ENCODE results near the gene S100A12.

S100A12 gene

DNA sequence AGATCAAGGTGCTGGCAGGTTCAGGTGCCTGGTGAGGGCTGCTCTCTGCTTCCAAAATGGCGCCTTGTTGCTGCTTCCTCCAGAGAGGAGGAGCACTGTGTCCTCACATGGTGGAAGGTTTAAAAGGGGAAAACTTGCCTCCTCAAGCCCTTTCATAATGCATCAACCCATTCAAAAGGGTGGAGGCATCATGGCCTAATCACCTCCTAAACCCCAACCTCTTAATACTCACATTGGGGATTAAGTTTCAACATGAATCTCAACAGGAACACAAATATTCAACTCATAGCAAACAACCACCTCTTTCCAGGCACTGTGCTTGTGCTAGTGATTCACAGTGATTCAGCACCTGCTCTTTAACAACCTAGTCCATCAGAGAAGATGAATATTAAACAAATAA, 4.2 kb downstream of the S100A12 start:
- Histone ChIP-seq H3K36me3 (ENCODE audit: control insufficient read depth, insufficient read depth, low read length) (no peaks in the 10 kb centered on the region), H3K9me3 (ENCODE audit: control insufficient read depth, low read length) (no peaks in the 10 kb centered on the region), H3K4me3 (ENCODE audit: insufficient read depth, low read depth, low read length, poor library complexity, severe bottlenecking) (no peak overlapping the region), H3K27ac (ENCODE audit: insufficient read depth, low read length, poor library complexity, severe bottlenecking) (no peak overlapping the region), H3K27me3 (replicated peaks; ENCODE audit: control insufficient read depth, insufficient read depth, low read length, poor library complexity, severe bottlenecking) (no peaks in the 10 kb centered on the region), H3K4me1 (ENCODE audit: control insufficient read depth, insufficient read depth, low read length, poor library complexity, severe bottlenecking) (no peaks in the 10 kb centered on the region)
- DNase-seq, result no peak

DNA sequence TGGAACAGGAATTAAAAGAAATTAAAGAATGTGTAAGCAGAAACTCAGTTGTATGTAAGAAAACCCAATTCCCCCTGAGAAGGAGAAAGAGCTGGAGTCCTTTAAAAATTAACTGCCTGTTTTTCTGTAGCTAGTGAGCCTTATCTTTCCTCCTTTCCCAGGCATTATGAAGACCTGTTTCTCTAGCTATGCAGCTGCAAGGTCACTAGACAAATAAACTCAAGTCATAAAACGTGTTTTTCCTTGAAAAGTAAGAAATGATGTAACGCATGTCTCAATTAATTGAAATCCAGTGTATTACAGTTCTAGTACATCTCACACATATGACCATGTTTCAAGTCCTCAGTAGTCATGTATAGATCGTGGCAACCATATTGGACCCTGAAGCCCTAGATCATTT, 5.3 kb downstream of the S100A12 start:
- Histone ChIP-seq H3K4me1 (ENCODE audit: control insufficient read depth, insufficient read depth, low read length, poor library complexity, severe bottlenecking) (no peaks in the 10 kb centered on the region), H3K27ac (ENCODE audit: insufficient read depth, low read length, poor library complexity, severe bottlenecking) (no peak overlapping the region), H3K4me3 (ENCODE audit: insufficient read depth, low read depth, low read length, poor library complexity, severe bottlenecking) (no peak overlapping the region), H3K9me3 (ENCODE audit: control insufficient read depth, low read length) (no peaks in the 10 kb centered on the region), H3K36me3 (ENCODE audit: control insufficient read depth, insufficient read depth, low read length) (no peaks in the 10 kb centered on the region), H3K27me3 (replicated peaks; ENCODE audit: control insufficient read depth, insufficient read depth, low read length, poor library complexity, severe bottlenecking) (no peaks in the 10 kb centered on the region)
- DNase-seq, result no peak

DNA sequence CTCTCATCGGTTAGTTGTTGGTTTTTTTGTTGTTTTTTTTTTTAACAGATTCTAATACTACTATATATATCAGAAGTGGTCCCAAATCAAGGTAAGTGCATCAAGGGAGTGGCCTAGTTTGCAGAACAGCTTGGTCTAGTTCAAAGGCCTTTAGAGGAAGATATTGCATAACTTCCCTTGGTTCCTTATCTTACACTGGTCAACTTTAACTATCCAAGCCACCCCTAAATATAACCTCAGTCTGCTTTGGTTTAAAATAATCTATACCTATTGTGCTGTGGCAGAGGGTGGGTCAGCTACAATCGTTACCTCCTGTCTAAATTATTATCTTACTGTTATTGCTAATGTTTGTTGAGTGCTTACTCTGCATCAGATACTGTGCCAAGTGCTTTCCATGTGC, 6.9 kb downstream of the S100A12 start:
- H3K4me3 ChIP-seq (ENCODE audit: insufficient read depth, low read depth, low read length, poor library complexity, severe bottlenecking), result no peak overlapping the region
- H3K9me3 ChIP-seq (ENCODE audit: control insufficient read depth, low read length), result no peaks in the 10 kb centered on the region

DNA sequence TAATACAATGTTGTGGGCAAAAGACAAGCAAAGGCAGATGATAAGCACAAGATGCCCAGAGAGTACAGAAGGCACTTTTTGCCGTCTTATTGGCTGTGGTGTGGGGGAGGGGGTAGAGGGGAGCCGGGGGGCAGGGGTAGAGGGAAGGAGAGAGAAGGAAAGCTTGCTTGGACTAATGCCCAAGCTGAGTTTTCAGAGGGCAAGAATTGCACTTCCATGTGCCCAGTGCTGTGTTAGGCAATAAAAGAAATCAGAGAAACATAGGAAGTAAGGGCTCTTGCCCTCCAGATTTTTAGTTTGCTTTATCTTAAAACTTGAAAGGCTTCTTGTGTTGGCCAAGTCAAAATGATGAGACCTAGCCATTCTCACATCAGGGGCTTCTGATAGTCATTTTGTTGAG, 8.3 kb downstream of the S100A12 start:
- Histone ChIP-seq H3K27ac (ENCODE audit: insufficient read depth, low read length, poor library complexity, severe bottlenecking) (no peak overlapping the region), H3K36me3 (ENCODE audit: control insufficient read depth, insufficient read depth, low read length) (no peaks in the 10 kb centered on the region), H3K4me3 (ENCODE audit: insufficient read depth, low read depth, low read length, poor library complexity, severe bottlenecking) (no peak overlapping the region), H3K9me3 (ENCODE audit: control insufficient read depth, low read length) (no peaks in the 10 kb centered on the region), H3K4me1 (ENCODE audit: control insufficient read depth, insufficient read depth, low read length, poor library complexity, severe bottlenecking) (no peaks in the 10 kb centered on the region), H3K27me3 (replicated peaks; ENCODE audit: control insufficient read depth, insufficient read depth, low read length, poor library complexity, severe bottlenecking) (no peaks in the 10 kb centered on the region)
- DNase-seq, result no peak

More for the DNA sequence above, 6.9 kb downstream of the S100A12 start:
- Histone ChIP-seq H3K36me3 (ENCODE audit: control insufficient read depth, insufficient read depth, low read length) (no peaks in the 10 kb centered on the region), H3K27ac (ENCODE audit: insufficient read depth, low read length, poor library complexity, severe bottlenecking) (no peak overlapping the region), H3K4me1 (ENCODE audit: control insufficient read depth, insufficient read depth, low read length, poor library complexity, severe bottlenecking) (no peaks in the 10 kb centered on the region), H3K27me3 (replicated peaks; ENCODE audit: control insufficient read depth, insufficient read depth, low read length, poor library complexity, severe bottlenecking) (no peaks in the 10 kb centered on the region)
- no peak for DNase-seq

DNA sequence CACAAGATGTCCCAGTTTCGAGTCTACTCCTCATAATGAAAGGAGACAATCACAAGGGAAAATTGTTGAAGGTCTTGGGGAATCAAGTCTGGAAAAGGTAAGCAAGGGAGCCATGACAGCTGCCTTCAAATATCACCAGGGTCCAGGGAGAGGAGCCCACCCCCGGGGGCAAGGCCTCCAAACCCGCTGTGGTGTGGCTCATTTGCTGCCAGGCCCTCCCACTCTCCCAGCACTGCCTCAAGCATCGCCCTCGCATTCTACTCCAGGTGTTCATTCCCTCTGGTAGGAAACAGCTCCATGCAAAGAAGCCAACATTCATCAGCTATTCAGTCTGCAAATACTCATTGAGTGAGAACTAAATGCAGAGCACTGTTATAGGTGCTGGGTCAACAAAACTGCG, 9.2 kb downstream of the S100A12 start:
- H3K4me1 ChIP-seq (ENCODE audit: control insufficient read depth, insufficient read depth, low read length, poor library complexity, severe bottlenecking), result no peaks in the 10 kb centered on the region
- no peak overlapping the region for H3K27ac ChIP-seq (ENCODE audit: insufficient read depth, low read length, poor library complexity, severe bottlenecking)
- no peaks in the 10 kb centered on the region for H3K27me3 ChIP-seq (replicated peaks; ENCODE audit: control insufficient read depth, insufficient read depth, low read length, poor library complexity, severe bottlenecking)
- no peaks in the 10 kb centered on the region for H3K9me3 ChIP-seq (ENCODE audit: control insufficient read depth, low read length)
- no peak for DNase-seq
- H3K4me3 ChIP-seq (ENCODE audit: insufficient read depth, low read depth, low read length, poor library complexity, severe bottlenecking), result no peak overlapping the region
- H3K36me3 ChIP-seq (ENCODE audit: control insufficient read depth, insufficient read depth, low read length), result no peaks in the 10 kb centered on the region

DNA sequence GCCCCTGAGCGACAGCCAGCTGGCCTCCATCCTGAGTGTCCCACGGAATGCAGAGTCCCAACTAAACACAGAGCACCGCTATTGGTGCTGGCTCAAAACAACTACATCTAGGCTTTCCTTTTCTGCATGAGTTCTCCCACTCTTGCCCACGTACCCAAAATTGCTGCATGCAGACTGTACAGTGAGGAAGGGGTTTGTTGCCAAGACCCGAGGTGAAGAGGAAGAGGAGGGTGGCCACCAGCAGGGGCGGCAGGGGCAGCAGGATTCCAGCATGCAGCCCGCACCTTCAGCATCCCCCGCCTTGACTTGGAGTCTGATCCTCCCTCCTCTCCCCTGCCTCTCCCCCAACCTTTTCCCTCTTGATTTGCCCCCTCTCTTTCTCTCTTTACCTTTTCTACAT, 9.7 kb downstream of the S100A12 start:
- Histone ChIP-seq H3K27ac (ENCODE audit: insufficient read depth, low read length, poor library complexity, severe bottlenecking) (no peak overlapping the region), H3K9me3 (ENCODE audit: control insufficient read depth, low read length) (no peaks in the 10 kb centered on the region), H3K27me3 (replicated peaks; ENCODE audit: control insufficient read depth, insufficient read depth, low read length, poor library complexity, severe bottlenecking) (no peaks in the 10 kb centered on the region), H3K4me1 (ENCODE audit: control insufficient read depth, insufficient read depth, low read length, poor library complexity, severe bottlenecking) (no peaks in the 10 kb centered on the region), H3K4me3 (ENCODE audit: insufficient read depth, low read depth, low read length, poor library complexity, severe bottlenecking) (no peak overlapping the region), H3K36me3 (ENCODE audit: control insufficient read depth, insufficient read depth, low read length) (no peaks in the 10 kb centered on the region)
- no peak for DNase-seq

DNA sequence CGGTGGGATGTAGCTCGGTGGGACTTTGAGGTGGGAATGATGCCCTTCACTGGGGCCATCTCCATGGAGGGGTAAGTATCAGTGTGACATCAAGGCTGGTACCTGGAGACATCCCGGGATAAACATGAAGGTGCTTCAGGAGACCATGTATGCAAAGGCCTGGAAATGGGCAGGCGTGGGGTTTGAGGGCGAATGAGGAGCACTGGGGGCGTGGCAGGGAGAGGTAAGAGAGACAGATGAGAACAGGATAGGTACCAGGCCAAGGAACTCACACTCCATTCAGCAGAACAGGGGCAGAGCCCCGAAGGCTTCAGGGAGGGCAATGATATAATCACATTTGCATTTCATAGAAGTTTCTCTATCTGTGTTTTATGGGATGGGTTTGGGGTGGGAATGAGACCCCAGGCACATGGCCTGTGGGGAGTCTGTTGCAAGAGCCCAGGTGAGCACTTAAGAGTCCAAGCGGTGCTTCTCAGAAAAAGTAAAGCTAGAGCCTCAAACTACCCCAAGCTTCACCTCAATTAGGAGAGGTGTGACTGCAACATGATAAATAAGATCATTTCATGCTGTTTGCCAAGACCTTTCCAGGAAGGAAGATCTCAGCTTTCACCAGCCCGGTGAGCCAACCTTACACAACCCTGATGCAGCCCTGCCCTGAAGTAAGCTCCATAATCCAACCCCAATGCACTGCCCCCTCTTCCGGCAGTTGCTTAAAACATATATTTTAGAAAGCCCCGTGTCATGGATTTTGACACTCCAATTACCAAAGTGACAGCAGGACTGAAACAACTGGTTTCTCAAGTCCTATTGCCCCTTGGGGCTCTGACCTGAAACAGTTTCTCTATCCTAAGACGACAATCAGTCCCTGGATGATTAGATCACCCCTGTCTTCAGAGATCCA, 10.4 kb downstream of the S100A12 start:
- no peak for DNase-seq
- Histone ChIP-seq H3K27ac (ENCODE audit: insufficient read depth, low read length, poor library complexity, severe bottlenecking) (no peak overlapping the region), H3K4me1 (ENCODE audit: control insufficient read depth, insufficient read depth, low read length, poor library complexity, severe bottlenecking) (no peaks in the 10 kb centered on the region)

DNA sequence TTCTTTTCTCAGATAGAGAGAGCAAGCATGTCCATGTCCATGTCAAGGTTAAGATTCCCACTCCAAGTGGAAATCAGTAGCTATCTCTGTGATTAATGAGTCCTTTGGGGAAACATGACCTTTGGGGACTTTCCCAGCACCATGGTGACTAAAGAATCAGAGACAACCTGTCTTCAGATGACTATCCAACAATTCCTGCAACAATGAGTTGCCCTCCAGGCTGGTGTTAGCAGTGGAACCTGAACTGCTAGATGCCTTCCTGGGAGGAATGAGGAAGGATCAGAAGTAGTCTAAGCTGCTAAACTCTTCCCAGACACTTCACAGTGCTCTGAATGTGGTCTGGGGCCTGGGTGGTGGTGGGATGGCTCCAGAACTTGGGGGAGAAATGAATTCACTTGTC, 11.3 kb downstream of the S100A12 start:
- Histone ChIP-seq H3K36me3 (ENCODE audit: control insufficient read depth, insufficient read depth, low read length) (no peaks in the 10 kb centered on the region), H3K4me3 (ENCODE audit: insufficient read depth, low read depth, low read length, poor library complexity, severe bottlenecking) (no peak overlapping the region), H3K27me3 (replicated peaks; ENCODE audit: control insufficient read depth, insufficient read depth, low read length, poor library complexity, severe bottlenecking) (no peaks in the 10 kb centered on the region), H3K9me3 (ENCODE audit: control insufficient read depth, low read length) (no peaks in the 10 kb centered on the region), H3K27ac (ENCODE audit: insufficient read depth, low read length, poor library complexity, severe bottlenecking) (no peak overlapping the region), H3K4me1 (ENCODE audit: control insufficient read depth, insufficient read depth, low read length, poor library complexity, severe bottlenecking) (no peaks in the 10 kb centered on the region)
- no peak for DNase-seq

More for the DNA sequence above, 10.4 kb downstream of the S100A12 start:
- H3K9me3 ChIP-seq (ENCODE audit: control insufficient read depth, low read length), result no peaks in the 10 kb centered on the region
- no peaks in the 10 kb centered on the region for H3K27me3 ChIP-seq (replicated peaks; ENCODE audit: control insufficient read depth, insufficient read depth, low read length, poor library complexity, severe bottlenecking)
- no peak overlapping the region for H3K4me3 ChIP-seq (ENCODE audit: insufficient read depth, low read depth, low read length, poor library complexity, severe bottlenecking)
- H3K36me3 ChIP-seq (ENCODE audit: control insufficient read depth, insufficient read depth, low read length), result no peaks in the 10 kb centered on the region

DNA sequence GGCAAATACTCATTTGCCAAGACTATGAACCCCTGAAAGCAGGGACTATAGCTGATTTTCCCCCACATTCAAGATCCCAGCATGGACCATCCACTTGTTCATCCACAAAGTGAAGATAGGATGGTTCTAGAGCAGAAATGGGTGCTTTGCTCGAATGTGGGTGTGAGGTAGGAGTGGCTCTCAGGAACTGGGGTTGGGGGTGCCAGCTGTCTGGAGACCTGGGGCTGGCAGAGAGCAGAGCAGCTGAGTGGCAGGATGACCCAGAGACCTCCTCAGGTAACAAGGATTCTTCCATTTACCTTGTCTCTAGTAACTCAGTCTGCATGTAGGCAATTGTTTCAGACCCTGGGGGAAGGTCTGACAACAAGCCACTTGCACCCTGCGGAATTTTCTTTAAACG, 11.8 kb downstream of the S100A12 start:
- no peaks in the 10 kb centered on the region for H3K36me3 ChIP-seq (ENCODE audit: control insufficient read depth, insufficient read depth, low read length)
- no peak overlapping the region for H3K27ac ChIP-seq (ENCODE audit: insufficient read depth, low read length, poor library complexity, severe bottlenecking)
- H3K4me1 ChIP-seq (ENCODE audit: control insufficient read depth, insufficient read depth, low read length, poor library complexity, severe bottlenecking), result no peaks in the 10 kb centered on the region
- no peaks in the 10 kb centered on the region for H3K9me3 ChIP-seq (ENCODE audit: control insufficient read depth, low read length)
- DNase-seq, result no peak
- H3K4me3 ChIP-seq (ENCODE audit: insufficient read depth, low read depth, low read length, poor library complexity, severe bottlenecking), result no peak overlapping the region
- H3K27me3 ChIP-seq (replicated peaks; ENCODE audit: control insufficient read depth, insufficient read depth, low read length, poor library complexity, severe bottlenecking), result no peaks in the 10 kb centered on the region

DNA sequence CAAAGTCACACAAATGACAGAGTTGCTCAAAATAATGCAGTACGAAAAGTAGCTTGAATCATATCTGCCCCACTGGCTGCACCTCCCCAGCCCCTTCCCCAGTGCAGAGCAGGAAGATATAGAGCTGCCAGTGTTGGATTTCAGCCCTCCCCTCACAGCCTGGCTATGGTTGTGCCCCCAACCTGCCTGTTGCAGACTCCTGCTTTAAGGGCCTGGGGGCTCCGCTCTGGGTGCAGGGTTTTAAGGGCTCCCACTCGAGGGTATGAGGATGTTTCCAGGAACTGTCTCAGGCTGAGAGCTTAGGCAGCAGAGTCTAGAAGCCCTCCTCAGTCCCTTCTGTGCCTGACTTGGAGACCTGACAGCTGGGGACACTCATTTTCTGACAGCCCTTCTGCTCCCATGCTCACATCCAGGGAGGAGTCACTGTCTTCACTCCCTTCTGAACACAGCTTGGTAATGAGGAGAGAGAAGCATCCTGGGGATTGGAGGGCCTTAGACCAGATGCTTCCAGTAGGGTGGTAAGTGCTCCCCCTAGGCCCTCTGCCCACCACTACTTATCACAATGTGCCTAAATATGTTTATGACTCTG, 13.1 kb downstream of the S100A12 start:
- Histone ChIP-seq H3K4me3 (ENCODE audit: insufficient read depth, low read depth, low read length, poor library complexity, severe bottlenecking) (no peak overlapping the region), H3K27ac (ENCODE audit: insufficient read depth, low read length, poor library complexity, severe bottlenecking) (no peak overlapping the region), H3K27me3 (replicated peaks; ENCODE audit: control insufficient read depth, insufficient read depth, low read length, poor library complexity, severe bottlenecking) (no peaks in the 10 kb centered on the region), H3K36me3 (ENCODE audit: control insufficient read depth, insufficient read depth, low read length) (no peaks in the 10 kb centered on the region), H3K9me3 (ENCODE audit: control insufficient read depth, low read length) (no peaks in the 10 kb centered on the region), H3K4me1 (ENCODE audit: control insufficient read depth, insufficient read depth, low read length, poor library complexity, severe bottlenecking) (peaks cover 6% of the 10 kb centered on the region)
- DNase-seq, result no peak

All from effector memory CD4-positive, alpha-beta T cell (primary cell).